Gastroesophageal sphincter (tissue), 3 donors: Measurements from ENCODE around the gene PKHD1.

Experiments used
- POLR2A ChIP-seq, 2 donors: fragments of 450-650 bp; IDR thresholded peaks; one replicate each; pipeline ENCODE4 v1.6.1; 2017; ENCODE audit warnings: antibody characterized with exemption in 2 of 2, mild to moderate bottlenecking in 2 of 2, moderate library complexity in 1 of 2
- POLR2AphosphoS5 ChIP-seq: sonication (generic); formaldehyde crosslinking; IDR thresholded peaks from one replicate; pipeline ENCODE4 v1.6.1; 2017; ENCODE audit warnings: antibody characterized with exemption
- TF ChIP-seq, protein P1 (sequence below), 4 experiments: fragments of 200-600 bp in 2 of 4; fragments of 450-650 bp in 2 of 4; sonication (generic) in 1 of 4; IDR thresholded peaks; one replicate each; pipeline ENCODE4 v1.5.1; 2017 to 2019; ENCODE audit warnings: antibody characterized with exemption in 4 of 4, mild to moderate bottlenecking in 2 of 4, moderate library complexity in 2 of 4

DNA sequence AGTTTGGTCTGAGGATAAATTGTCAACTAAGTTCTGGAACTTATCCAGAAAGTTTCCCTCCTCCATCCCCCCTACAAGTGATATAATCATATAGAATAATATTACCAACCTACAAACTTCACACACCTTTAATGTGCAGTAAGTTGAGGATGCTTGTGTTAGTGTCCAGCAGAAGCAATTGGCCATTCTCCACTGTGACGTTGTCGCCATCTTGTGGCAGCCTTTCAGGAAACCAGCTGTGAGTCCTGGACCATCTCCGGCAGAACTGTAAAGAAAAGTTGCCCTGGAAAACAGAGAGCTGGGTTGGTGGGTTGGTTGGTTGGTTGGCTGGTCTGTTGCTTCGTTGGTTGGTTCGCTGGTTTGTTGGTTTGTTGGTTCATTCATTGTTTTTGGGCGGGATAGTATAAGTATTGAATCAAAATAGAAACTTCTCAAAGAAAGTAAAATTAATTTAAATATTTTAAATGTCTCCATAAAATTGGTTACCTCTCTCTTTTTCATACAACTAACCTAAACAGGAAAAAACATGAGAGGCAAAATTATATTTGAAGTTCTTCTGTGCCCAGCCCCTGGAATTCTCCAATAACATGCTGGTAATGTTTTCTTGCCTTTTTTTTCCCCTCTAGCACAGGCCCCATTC, 127.5 kb downstream of the PKHD1 start:
- TF ChIP-seq, protein P1, sequence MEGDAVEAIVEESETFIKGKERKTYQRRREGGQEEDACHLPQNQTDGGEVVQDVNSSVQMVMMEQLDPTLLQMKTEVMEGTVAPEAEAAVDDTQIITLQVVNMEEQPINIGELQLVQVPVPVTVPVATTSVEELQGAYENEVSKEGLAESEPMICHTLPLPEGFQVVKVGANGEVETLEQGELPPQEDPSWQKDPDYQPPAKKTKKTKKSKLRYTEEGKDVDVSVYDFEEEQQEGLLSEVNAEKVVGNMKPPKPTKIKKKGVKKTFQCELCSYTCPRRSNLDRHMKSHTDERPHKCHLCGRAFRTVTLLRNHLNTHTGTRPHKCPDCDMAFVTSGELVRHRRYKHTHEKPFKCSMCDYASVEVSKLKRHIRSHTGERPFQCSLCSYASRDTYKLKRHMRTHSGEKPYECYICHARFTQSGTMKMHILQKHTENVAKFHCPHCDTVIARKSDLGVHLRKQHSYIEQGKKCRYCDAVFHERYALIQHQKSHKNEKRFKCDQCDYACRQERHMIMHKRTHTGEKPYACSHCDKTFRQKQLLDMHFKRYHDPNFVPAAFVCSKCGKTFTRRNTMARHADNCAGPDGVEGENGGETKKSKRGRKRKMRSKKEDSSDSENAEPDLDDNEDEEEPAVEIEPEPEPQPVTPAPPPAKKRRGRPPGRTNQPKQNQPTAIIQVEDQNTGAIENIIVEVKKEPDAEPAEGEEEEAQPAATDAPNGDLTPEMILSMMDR (IDR thresholded peaks at IDR 0.05) = peak in 3 of 4 experiments; percentile 27 to 64 (median 34)
- no peak for TF ChIP-seq POLR2A (IDR thresholded peaks at IDR 0.05)
- no peak for TF ChIP-seq POLR2AphosphoS5
